CD4-positive, alpha-beta T cell treated with Interleukin-17A for 1 hour (primary cell): Measurements from ENCODE around the gene STIM2.
"Not testable (repeated sequence)": the region's sequence is repeated elsewhere in the genome, so short reads cannot be mapped to it uniquely, and the experiment has no call there.

Experiments used
- DNase-seq: peaks from one replicate; pipeline ENCODE4 v3.0.0-alpha.2; 2020

The STIM2 gene

GRCh38 chr4:26958925-26959653, 98.4 kb downstream of the STIM2 start:
- no peak for DNase-seq

DNA sequence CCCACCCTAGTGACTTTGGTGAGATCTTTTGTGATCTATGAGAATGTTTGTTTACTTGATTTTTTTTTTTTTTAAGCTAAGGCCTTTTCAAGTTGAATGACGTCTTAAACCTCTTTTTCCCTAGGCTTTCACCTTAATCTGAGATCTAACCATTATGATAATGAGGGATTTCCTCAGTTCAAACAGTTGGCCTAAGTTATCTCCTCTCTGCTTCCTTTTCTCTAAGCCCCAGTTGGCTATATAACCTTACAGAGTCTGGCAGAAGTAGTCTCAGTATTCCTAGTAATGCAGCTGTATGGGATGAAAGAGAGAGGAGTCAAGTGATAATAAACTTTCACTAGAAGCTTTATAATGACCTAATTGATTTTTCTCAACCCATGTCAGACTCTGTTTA, 99.0 kb downstream of the STIM2 start:
- peak; percentile 6 for DNase-seq

DNA sequence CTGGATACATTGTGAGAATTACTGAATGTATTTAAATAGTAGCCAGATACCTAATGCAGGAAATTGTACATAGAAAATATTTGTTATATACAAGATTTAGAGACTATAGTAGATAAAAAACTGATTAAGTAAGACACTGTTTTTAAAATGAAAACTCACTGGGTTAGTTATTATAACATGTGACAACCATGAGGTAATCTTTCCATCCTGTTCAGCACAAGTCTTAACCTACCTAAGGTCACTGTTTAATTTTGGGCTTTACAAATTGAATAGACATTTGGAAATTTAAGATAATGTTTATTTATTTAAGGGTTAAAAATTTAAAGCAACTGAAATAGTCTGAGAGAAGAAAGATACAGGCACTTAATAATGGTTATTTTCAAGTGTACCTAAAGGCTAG, 102.1 kb downstream of the STIM2 start:
- no peak for DNase-seq

- DNase-seq, result no peak
Observed at GRCh38 chr4:26964512-26964911, 103.9 kb downstream of the STIM2 start.

DNA sequence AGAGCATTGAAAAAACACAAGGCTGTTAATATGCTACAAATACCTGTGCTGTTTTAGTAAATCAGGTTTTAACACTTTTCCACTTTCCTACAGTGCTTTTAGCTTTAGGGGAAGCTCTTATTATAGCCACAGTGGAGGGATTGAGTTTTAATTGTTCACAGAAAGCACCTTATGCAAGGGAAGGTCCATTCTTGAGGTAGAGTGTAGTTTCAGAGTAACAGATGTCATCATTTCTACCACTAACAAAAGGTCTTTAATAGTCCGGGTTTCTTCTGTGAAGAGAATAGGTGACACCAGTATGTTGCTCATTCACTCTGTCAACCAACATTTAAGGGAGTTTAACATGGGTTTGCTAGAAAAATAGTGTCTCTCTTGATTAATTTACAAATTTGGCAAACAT, 104.4 kb downstream of the STIM2 start:
- no peak for DNase-seq

DNA sequence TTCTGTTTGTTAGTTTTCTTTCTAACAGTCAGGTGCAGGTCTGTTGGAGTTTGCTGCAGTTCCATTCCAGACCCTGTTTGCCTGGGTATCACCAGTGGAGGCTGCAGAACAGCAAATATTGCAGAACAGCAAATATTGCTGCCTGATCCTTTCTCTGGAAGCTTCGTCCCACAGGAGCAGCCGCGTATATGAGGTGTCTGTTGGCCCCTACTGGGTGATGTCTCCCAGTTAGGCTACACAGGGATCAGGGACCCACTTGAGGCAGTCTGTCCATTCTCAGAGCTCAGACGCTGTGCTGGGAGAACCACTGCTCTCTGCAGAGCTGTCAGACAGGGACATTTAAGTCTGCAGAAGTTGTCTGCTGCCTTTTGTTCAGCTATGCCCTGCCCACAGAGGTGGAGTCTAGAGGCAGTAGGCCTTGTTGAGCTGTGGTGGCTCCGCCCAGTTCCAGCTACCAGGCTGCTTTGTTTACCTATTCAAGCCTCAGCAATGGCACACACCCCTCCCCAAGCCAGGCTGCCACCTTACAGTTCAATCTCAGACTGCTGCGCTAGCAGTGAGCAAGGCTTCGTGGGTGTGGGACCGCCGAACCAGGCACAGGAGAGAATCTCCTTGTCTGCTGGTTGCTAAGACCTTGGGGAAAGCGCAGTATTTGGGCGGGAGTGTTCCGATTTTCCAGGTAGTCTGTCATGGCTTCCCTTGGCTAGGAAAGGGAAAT, 115.0 kb downstream of the STIM2 start:
- DNase-seq, result not testable (repeated sequence)

- no peak for DNase-seq
Observed at GRCh38 chr4:26978387-26979053, 117.9 kb downstream of the STIM2 start.

GRCh38 chr4:26984896-26985295, 124.3 kb downstream of the STIM2 start:
- DNase-seq, result no peak

DNA sequence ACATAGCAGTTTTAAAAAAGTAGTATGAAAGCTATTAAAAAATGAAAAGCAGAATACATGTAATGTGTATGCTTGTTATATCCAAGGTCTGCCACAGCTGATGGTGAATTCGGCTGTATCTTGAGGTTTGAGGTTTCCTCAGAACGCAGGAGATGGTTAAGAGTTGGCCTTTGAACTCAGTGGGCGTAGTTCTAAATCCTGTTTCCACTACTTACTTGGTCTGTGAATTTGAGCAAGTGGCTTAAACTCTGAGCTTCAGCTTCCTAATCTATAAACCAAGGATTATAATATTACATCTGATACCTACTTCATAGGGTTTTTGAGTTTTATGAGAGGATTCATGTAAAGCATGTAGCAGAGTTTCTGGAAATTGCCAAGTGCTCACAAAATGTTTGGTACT, 125.2 kb downstream of the STIM2 start:
- DNase-seq, result peak; percentile 70

- DNase-seq, result no peak
Observed at GRCh38 chr4:26987191-26987590, 126.5 kb downstream of the STIM2 start.

DNA sequence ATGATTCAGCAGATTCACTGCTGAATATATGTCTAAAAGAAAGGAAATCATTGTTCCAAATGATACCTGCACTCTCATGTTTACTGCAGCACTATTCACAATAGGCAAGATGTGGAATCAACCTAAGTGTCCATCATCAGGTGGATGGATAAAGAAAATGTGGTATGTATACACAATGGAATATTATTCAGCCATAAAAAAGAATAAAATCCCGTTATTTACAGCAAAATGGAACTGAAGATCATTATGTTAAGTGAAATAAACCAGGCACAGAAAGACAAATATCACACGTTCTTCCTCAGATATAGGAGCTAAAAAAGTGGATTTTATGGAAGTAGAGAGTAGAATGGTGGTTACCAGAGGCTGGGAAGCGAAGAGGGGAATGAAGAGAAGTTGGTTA, 130.4 kb downstream of the STIM2 start:
- DNase-seq, result no peak

DNA sequence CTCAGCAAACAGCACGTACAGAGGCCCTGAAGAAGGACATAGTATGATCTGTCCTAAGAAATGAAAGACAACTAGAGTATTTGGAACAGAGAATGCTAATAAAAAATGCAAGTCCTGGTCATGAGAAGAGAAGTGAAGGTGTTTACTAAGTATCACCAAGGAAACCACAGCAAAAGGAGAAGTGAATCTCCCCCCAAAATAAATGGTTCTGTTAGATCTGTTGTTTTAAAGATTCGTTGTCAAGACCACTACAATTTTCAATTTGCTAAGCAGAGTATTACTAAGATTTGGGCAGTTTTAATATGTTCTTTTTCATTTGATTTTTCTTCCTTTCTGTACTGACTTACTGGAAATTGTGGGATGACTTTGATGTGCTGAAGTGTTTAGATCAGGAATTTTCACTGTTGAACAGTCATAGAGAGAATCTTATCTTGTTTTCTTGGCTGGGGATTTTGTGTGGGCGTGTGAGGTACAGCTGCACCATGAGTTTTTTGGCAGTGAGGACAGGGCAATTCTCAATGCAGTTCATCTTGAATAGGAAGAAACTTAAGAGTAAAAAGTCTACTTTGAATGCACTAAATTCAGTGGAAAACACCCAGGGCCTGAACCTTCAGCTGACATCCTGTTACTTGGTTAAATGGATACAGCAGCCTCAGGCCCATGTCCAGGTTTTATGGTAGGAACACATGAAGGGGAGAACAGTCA, 132.2 kb downstream of the STIM2 start:
- peak; percentile 26 for DNase-seq

- no peak for DNase-seq
Observed at GRCh38 chr4:26993539-26993938, 132.9 kb downstream of the STIM2 start.

GRCh38 chr4:26993967-26994366, 133.3 kb downstream of the STIM2 start:
- no peak for DNase-seq

DNA sequence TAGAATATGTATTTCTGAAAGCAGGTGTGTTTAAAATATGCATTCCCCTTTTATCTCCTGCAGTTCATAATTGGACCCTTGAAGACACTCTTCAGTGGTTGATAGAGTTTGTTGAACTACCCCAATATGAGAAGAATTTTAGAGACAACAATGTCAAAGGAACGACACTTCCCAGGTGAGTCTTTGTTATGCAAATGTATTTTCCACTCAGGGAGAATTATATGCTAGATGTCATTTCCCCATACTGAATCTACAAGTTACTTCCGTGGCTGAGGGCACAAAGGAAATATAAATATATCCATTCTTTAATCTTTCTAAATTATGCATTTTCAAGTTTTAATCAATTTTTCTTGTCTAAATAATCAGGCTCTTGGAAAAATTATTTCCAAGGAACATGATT, 134.7 kb downstream of the STIM2 start:
- no peak for DNase-seq

DNA sequence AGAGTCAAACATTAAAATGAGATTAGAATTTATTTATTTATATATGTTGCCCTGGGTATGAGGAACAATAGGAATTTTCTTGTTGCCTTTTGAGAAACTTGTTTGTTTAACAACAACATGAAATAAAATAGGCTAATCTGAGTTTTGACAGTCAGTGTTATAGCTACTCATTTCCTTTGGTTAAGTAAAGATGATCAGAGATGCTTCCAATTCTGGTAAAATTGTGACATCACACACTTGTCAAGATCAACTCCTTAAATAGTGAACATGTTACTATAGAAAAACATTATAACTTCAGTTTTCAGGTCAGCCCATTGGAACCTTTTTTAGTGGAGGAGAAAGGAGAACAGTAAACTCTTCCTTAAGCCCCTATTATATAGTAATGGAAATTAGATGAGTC, 136.1 kb downstream of the STIM2 start:
- no peak for DNase-seq

DNA sequence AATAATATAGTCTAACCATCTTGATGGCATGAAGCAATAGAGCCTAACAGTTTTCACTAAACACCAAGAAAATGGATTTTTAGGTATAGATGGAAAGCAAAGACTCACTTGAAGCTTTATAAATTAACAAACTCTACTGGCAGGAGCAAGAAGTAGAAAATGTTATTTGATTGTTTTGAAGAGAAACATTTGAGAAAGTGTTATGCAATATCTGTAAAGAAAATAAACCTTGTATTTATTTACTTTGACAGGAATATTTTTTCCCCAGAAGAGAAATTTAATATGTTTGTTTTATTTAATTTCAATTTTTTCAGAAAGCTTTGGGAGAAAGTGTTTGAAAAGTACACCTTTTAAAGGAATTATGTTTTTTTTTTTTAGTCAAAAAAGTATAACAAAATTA, 139.0 kb downstream of the STIM2 start:
- no peak for DNase-seq

DNA sequence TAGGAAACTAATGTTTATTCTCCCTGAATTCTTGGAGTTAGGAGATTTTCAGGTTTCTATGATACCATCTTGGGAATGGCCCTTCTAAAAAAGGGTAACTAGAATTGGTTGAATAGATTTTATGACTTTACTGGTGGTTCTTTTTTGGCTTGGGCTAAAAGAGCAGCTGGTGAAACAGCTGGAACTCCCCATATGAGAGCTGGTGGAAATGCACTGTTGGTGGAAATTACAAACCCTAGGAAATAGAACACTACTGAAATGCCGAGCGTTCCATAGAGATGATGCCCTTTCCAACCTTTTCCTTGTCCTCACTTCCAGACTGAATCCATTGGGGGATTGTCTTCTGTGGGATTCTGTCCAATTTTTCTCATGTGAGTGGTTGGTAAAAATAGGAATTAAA, 139.5 kb downstream of the STIM2 start:
- no peak for DNase-seq

DNA sequence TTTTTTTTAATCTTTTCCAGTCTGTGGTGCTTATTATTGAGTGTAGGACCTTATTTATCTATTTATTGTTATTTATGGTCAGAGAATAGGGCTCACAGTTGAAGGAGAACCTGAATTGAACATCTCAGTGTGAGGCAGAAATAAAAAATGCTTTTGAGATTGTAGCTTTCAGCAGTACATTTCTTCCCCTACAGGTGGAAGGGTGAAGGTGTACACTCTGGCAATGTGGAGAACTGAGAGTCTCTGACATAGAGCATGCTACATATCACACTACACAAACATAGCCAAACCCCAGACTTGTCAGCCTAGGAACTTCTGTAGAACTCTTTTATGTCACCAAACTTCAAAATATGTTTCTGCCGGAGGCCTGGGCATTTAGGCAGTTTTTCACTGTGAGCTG, 140.2 kb downstream of the STIM2 start:
- peak; percentile 57 for DNase-seq

DNA sequence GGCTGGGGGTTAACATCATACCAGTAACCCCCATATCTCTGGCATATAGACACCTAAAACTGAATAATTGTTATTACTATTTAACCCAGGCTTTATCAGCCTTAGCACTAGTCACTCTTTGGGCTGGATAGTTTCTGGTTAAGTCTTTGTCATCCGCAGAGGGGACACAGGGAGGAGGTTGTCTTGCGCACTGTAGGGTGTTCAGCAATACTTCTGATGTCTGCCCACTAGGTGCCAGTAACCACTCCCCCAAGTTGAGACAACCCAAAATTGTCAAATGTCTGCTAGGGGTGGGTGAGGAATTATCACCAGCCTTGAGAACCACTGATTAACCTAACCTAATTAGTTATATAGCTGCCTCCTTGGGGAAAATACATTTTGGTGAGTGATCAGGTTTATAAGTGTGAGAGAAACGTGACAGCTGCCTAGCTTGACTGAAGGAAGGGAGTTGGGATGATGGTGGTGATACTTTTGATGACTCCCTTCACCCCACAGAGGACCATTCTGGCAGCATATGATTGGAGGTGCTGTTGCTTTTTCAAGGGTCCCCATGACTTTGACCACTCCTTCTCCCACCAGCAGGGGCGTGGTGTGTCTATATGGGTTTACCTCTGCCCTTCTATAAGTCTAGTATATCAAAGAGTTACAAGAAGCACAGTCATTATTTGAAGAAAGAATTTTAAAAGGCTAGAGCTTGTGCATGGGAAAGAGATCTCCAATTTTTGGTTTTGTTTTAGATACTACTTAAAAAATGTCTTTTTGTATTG, 140.9 kb downstream of the STIM2 start:
- no peak for DNase-seq

DNA sequence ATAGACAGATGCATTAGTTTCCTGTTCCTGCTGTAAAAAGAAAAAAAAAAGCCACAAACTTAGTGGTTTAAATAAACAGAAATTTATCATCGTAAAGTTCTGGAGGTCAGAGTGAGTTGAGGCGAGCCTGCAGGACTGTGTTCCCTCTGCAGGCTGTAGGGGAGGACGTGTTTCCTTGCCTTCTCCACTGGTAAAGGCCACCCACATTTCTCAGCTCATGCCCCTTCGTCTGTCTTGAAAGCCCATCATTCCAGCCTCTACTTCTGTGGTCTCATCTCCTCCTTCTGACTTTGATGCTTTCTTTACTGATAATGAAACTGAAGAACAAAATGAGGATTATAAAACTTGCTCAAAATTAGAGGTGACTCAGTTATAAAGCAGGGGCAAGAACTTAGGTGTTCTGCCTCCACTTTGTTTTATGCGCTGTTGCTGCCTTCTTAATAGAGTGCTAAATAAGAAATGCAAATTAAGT, 143.0 kb downstream of the STIM2 start:
- peak; percentile 21 for DNase-seq

- DNase-seq, result no peak
Observed at GRCh38 chr4:27005501-27005900, 144.9 kb downstream of the STIM2 start.
